ENCODE results near the gene STAT5B. TPM values are rescaled to one million over a fixed set of nuclear protein-coding genes. Genes with fewer than 3 reads are reported as not detected.
"Not testable (repeated sequence)": the region's sequence is repeated elsewhere in the genome, so short reads cannot be mapped to it uniquely, and the experiment has no call there.

The STAT5B gene
- total RNA-seq: 10 to 100 TPM; 39.4 to 46.3 (median 40.5) TPM
- polyA plus RNA-seq: 19.7 TPM
- long read RNA-seq, donor 1, full-length matches to known transcripts: 43 of 90 reads
- long read RNA-seq, donor 1, partial matches to known transcripts: 26 of 90 reads
- long read RNA-seq, donor 1, other reads (novel, unspliced or antisense): 21 of 90 reads
- long read RNA-seq, donor 2, full-length matches to known transcripts: 34 of 43 reads
- long read RNA-seq, donor 2, partial matches to known transcripts: 3 of 43 reads
- long read RNA-seq, donor 2, other reads (novel, unspliced or antisense): 6 of 43 reads
- long read RNA-seq, donor 3, partial matches to known transcripts: 46 of 46 reads
- long read RNA-seq, donor 3, other reads (novel, unspliced or antisense): 0 of 46 reads
- long read RNA-seq, donor 4, full-length matches to known transcripts: 39 of 56 reads
- long read RNA-seq, donor 4, partial matches to known transcripts: 6 of 56 reads
- long read RNA-seq, donor 4, other reads (novel, unspliced or antisense): 11 of 56 reads

DNA sequence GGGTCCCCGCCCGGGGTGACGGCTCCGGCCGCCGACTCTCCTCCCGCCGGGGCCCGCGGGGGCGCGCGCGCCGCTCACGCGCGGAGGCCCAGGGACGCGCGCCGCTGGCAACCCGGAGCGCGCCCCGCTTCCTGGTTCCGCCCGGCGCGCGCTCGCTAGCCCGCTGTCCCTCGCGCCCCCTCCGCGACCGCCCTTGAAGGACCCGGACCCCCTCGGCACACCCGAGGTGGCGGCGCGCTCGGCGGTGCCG is at the start of gene STAT5B:
TSS of gene STAT5B (minus strand) at position 33 of the 250 bp plus-strand sequence. CDS start 44,264 bp downstream, outside the sequence.
- Histone ChIP-seq H3K27ac (ENCODE audit: low read length) (peak within 1 kb of the TSS; percentile 80), H3K27me3 (ENCODE audit: control insufficient read depth, insufficient read depth) (no peaks in the 10 kb centered on the region), H3K4me3 (ENCODE audit: low read length) (peak within 1 kb of the TSS; percentile 100), H3K9me3 (ENCODE audit: control insufficient read depth, low read length) (no peaks in the 10 kb centered on the region), H3K4me1 (ENCODE audit: control insufficient read depth, insufficient read depth, low read length) (no peaks in the 10 kb centered on the region)
- ATAC-seq: peak; percentile 82 to 90
- DNase-seq: peak; percentile 77 to 92 (median 91)
- WGBS: under 1% methylated on average over 47 of the region's 47 CpGs
- intact Hi-C loops (cut with DNase I): no loop called here

DNA sequence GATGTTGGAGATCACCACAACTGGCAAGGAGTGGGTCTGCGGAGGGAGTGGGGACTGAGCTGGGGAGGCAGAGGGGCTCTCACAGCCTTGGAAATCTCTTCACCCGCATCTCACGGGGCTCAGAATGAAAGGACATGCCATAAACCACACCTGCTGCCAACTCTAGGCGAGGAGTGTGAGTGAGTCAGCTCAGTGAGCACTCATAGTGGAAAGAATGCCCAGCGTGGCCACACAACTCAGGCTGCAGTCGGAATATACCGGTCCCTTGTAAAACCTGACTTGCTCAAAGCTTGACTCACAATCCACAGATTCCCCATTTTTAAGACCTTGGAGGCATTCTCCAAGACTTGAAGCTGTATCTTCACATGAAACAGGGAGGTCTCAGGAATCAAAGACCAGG is 48.8 kb upstream of the STAT5B start:
- Histone ChIP-seq H3K4me1 (ENCODE audit: control insufficient read depth, insufficient read depth, low read length) (no peaks in the 10 kb centered on the region), H3K27me3 (ENCODE audit: control insufficient read depth, insufficient read depth) (no peaks in the 10 kb centered on the region), H3K27ac (ENCODE audit: low read length) (no peak overlapping the region), H3K4me3 (ENCODE audit: low read length) (no peak overlapping the region), H3K9me3 (ENCODE audit: control insufficient read depth, low read length) (no peaks in the 10 kb centered on the region)
- intact Hi-C loops (cut with DNase I): loop anchor here in 2 of 4 donors (10.0 kb wide), 1 partner anchor 190 kb away; no protein-coding TSS in a partner anchor
- DNase-seq: no peak
- WGBS: 83% methylated on average over 7 of the region's 7 CpGs
- no peak for ATAC-seq

DNA sequence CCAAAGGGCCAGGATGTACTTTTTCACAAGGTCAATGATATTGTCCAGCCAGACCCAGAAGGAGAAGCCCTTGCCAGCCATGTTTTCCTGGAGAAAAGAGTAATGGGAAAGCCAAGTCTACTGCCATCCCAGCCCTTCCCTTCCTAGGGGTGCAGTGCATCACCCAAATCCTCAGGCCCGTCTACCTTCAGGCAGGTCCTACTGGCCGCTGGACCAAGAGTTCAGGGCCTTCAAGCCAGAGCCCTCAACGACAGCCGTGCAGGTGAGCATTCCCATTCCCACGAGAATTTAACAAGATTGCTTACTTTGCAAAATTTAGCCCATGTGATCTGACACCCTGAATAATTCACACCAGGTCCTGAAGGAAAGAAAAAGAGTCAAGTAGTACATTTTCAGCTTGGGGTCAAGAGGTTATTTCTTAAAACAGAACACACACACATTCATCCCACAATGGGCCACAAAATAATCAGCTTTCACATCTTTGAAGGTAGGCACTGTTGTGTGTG is 47.1 kb upstream of the STAT5B start:
- DNase-seq: no peak
- Histone ChIP-seq H3K4me3 (ENCODE audit: low read length) (no peak overlapping the region), H3K9me3 (ENCODE audit: control insufficient read depth, low read length) (no peaks in the 10 kb centered on the region), H3K4me1 (ENCODE audit: control insufficient read depth, insufficient read depth, low read length) (no peaks in the 10 kb centered on the region), H3K27me3 (ENCODE audit: control insufficient read depth, insufficient read depth) (no peaks in the 10 kb centered on the region), H3K27ac (ENCODE audit: low read length) (no peak overlapping the region)
- intact Hi-C loops (cut with DNase I): loop anchor here (2.0 to 10.0 kb wide), 5 partner anchors 83 to 204 kb away; no protein-coding TSS in a partner anchor
- no peak for ATAC-seq
- 86% methylated on average over 5 of the region's 5 CpGs for WGBS

DNA sequence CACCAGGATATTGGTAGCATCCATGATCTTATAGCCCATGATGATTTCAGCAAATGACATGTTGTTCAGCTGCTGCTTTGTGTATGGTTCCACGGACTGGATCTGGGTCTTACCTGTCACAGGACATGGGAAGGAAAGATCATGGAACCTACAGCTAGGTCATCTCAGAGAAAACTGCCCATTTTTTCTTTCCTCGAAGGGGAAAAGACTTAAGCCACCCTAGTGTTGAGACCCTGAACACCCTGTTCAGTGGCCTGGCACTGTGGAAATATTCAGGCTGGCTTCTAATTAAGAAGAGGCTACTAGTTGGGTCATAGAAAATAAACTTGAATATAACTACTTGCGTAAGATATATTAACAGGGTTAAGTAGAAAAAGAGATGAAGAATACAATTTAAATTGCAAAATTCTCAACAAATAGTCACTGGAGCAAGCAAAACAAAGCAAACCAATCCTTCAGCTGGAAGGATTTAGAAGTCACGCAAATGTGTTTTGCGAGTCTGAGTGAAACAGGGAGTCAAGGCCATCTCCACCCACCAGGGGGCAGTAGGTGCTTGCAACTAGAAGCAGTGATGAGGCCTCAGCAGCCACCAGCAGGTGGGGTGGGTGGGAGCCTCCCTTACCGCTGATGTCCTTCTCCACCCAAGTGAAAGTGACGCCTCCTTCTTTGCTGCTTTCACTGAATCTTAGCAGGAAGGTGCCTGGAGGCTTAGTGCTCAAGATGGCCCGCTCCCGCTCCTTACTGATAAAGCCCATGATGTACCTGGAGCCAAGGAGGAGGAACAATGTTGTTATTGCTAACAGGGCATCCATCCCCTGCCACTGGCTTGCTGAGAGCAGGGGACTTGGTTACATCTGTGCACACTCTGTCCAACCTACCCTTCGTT is 46.4 kb upstream of the STAT5B start:
- H3K27ac ChIP-seq (ENCODE audit: low read length): peak overlapping the region; percentile 14
- H3K27me3 ChIP-seq (ENCODE audit: control insufficient read depth, insufficient read depth): no peaks in the 10 kb centered on the region
- no peaks in the 10 kb centered on the region for H3K9me3 ChIP-seq (ENCODE audit: control insufficient read depth, low read length)
- 37% methylated on average over 10 of the region's 10 CpGs for WGBS
- H3K4me1 ChIP-seq (ENCODE audit: control insufficient read depth, insufficient read depth, low read length): no peaks in the 10 kb centered on the region
- ATAC-seq (peak; percentile 68 to 81), DNase-seq (peak; percentile 91 to 97 (median 94))
- no peak overlapping the region for H3K4me3 ChIP-seq (ENCODE audit: low read length)
- intact Hi-C loops (cut with DNase I): loop anchor here (2.0 to 10.0 kb wide), 5 partner anchors 84 to 205 kb away; no protein-coding TSS in a partner anchor

DNA sequence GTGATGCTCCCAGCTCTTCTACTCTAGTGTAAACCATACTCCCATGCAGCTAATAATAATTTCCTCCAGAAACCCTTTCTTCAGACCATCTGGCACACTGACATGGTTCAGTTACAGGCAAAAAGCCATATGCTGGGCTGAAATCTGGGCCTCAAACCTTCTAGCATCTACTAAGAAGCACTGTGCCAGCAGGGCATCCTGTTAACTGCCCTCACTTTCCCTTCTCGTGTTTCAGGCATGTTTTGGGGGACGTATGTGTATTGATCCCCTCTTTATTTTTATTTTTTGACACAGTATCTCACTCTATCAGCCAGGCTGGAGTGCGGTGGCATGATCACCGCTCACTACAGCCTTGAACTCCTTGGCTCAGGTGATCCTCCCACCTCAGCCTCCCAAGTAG is 45.4 kb upstream of the STAT5B start:
- no peak overlapping the region for H3K4me3 ChIP-seq (ENCODE audit: low read length)
- ATAC-seq (no peak), DNase-seq (no peak)
- no peaks in the 10 kb centered on the region for H3K27me3 ChIP-seq (ENCODE audit: control insufficient read depth, insufficient read depth)
- H3K9me3 ChIP-seq (ENCODE audit: control insufficient read depth, low read length): no peaks in the 10 kb centered on the region
- no peaks in the 10 kb centered on the region for H3K4me1 ChIP-seq (ENCODE audit: control insufficient read depth, insufficient read depth, low read length)
- 92% methylated on average over 4 of the region's 4 CpGs for WGBS
- intact Hi-C loops (cut with DNase I): loop anchor here (5.0 to 10.0 kb wide), 4 partner anchors 86 to 206 kb away; no protein-coding TSS in a partner anchor
- no peak overlapping the region for H3K27ac ChIP-seq (ENCODE audit: low read length)

DNA sequence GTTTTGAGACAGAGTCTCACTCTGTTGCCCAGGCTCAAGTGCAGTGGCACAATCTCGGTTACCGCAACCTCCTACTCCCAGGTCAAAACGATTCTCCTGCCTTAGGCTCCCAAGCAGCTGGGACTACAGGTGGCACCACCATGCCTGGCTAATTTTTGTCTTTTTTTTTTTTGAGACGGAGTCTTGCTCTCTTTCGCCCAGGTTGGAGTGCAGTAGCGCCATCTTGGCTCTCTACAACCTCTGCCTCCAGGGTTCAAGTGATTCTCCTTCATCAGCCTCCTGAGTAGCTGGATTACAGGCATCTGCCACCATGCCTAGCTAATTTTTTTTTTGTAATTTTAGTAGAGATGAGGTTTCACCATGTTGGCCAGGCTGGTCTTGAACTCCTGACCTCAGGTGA is 41.8 kb upstream of the STAT5B start:
- not testable (repeated sequence) for H3K4me3 ChIP-seq (ENCODE audit: low read length); H3K4me1 ChIP-seq (ENCODE audit: control insufficient read depth, insufficient read depth, low read length); H3K27me3 ChIP-seq (ENCODE audit: control insufficient read depth, insufficient read depth); H3K9me3 ChIP-seq (ENCODE audit: control insufficient read depth, low read length); DNase-seq; H3K27ac ChIP-seq (ENCODE audit: low read length); ATAC-seq
- intact Hi-C loops (cut with DNase I): loop anchor here in 1 of 4 donors (5.0 kb wide), 1 partner anchor 84 kb away; no protein-coding TSS in a partner anchor
- WGBS: 93% methylated on average over 6 of the region's 6 CpGs

DNA sequence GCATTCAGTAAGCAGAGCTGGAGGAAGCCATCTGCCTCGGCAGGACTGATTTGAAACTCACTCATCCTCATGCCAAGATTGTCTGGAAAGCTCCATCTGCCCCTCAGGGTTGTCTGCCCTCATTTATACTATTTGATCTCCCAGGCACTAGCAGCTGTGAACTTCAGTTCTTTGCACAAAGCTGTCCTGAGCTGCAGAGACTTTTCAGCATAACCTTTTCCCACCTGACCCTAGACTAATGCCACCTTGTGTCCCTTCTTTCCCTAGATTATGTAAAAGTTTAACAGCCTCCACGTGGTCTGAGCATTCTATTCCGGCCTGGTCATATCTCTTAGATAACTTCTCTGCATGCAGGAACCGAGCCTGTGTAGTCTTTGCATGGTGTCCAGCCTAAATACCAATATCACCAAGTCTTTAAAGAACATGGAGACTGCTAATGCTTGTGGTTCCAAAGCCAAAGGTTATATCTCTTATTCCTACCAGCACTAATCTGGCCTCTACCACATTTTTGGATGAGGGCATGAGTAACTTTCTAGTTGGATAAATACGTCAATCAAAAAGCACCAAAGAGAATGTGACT is 41.2 kb upstream of the STAT5B start:
- H3K9me3 ChIP-seq (ENCODE audit: control insufficient read depth, low read length): no peaks in the 10 kb centered on the region
- DNase-seq: no peak
- ATAC-seq: no peak
- 41% methylated on average over 5 of the region's 5 CpGs for WGBS
- no peaks in the 10 kb centered on the region for H3K27me3 ChIP-seq (ENCODE audit: control insufficient read depth, insufficient read depth)
- H3K4me1 ChIP-seq (ENCODE audit: control insufficient read depth, insufficient read depth, low read length): peaks cover 3% of the 10 kb centered on the region
- H3K4me3 ChIP-seq (ENCODE audit: low read length): no peak overlapping the region
- no peak overlapping the region for H3K27ac ChIP-seq (ENCODE audit: low read length)
- intact Hi-C loops (cut with DNase I): loop anchor here in 1 of 4 donors (5.0 kb wide), 1 partner anchor 85 kb away; no protein-coding TSS in a partner anchor

DNA sequence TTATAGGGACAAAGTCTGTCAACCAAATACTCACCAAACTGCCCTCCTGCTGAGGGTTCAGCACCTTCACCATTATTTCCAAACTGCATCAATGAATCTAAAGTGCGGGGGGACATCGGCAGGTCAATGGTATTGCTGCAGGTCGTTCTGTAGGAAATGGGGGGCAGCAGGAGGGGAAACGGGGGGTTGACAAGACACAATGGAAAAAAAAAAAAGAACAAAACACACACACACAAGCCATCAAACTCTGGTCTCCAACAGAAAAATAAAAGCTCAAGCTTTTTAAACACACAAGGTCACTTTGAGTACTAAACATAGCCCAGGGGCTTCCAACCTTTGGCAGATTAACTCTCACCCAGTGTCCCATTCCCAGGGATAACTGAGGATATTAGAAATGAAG is 40.6 kb upstream of the STAT5B start:
- Histone ChIP-seq H3K4me3 (ENCODE audit: low read length) (no peak overlapping the region), H3K4me1 (ENCODE audit: control insufficient read depth, insufficient read depth, low read length) (peaks cover 3% of the 10 kb centered on the region), H3K27ac (ENCODE audit: low read length) (no peak overlapping the region), H3K27me3 (ENCODE audit: control insufficient read depth, insufficient read depth) (no peaks in the 10 kb centered on the region), H3K9me3 (ENCODE audit: control insufficient read depth, low read length) (no peaks in the 10 kb centered on the region)
- intact Hi-C loops (cut with DNase I): loop anchor here in 1 of 4 donors (5.0 kb wide), 1 partner anchor 86 kb away; no protein-coding TSS in a partner anchor
- ATAC-seq: no peak
- whole genome bisulfite sequencing: 81% methylated on average over 4 of the region's 4 CpGs
- no peak for DNase-seq

DNA sequence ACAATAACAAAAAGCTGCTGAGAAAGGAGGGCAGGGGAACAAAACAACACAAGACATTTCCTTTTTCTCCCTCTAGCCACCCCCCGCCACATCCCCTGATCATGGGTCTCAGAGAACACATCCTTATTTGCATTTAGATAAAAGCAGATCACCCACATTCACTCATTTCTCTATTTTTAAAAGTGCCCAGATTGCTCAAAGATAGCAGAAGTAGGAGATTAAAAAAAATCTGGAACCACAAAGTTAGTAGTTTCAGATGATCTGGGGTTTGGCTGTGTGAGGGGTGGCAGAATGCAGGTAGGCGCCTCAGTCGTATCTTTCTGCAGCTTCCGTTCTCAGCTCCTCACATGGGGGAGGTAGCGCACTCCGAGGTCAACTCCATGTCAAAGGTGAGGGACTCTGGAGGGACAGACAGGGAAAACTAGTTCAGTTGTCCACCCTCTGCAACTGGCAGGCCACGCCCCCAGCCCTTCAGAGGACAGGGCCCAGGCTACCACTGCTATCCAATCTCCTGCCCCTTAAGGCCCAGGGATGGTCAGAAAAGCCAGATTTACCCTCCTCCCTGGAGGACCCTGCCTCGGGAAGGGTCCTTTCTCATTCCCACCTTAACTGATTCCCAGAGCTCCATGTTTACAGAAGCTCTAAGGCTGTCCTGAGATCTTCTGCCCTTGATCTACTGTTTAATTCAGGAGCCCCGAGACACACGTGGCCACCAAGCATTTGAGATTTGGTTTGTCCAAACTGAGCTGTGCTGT is 39.4 kb upstream of the STAT5B start:
- no peak for DNase-seq
- Histone ChIP-seq H3K4me1 (ENCODE audit: control insufficient read depth, insufficient read depth, low read length) (peaks cover 3% of the 10 kb centered on the region), H3K4me3 (ENCODE audit: low read length) (no peak overlapping the region), H3K27ac (ENCODE audit: low read length) (no peak overlapping the region), H3K9me3 (ENCODE audit: control insufficient read depth, low read length) (no peaks in the 10 kb centered on the region), H3K27me3 (ENCODE audit: control insufficient read depth, insufficient read depth) (no peaks in the 10 kb centered on the region)
- 73% methylated on average over 10 of the region's 10 CpGs for WGBS
- intact Hi-C loops (cut with DNase I): loop anchor here in 1 of 4 donors (5.0 kb wide), 1 partner anchor 87 kb away; no protein-coding TSS in a partner anchor
- no peak for ATAC-seq

Data from right cardiac atrium (tissue), 5 donors.